HG03432 (cell line): Measurements from ENCODE around the gene NRAP.

Experiments
- ATAC-seq: cut with Tn5 transposase; IDR thresholded peaks from one replicate; pipeline ENCODE4 v1.9.1; 2021; ENCODE audit warnings: mild to moderate bottlenecking, moderate library complexity; ENCODE audit not compliant: unreplicated experiment

Gene NRAP, protein sequence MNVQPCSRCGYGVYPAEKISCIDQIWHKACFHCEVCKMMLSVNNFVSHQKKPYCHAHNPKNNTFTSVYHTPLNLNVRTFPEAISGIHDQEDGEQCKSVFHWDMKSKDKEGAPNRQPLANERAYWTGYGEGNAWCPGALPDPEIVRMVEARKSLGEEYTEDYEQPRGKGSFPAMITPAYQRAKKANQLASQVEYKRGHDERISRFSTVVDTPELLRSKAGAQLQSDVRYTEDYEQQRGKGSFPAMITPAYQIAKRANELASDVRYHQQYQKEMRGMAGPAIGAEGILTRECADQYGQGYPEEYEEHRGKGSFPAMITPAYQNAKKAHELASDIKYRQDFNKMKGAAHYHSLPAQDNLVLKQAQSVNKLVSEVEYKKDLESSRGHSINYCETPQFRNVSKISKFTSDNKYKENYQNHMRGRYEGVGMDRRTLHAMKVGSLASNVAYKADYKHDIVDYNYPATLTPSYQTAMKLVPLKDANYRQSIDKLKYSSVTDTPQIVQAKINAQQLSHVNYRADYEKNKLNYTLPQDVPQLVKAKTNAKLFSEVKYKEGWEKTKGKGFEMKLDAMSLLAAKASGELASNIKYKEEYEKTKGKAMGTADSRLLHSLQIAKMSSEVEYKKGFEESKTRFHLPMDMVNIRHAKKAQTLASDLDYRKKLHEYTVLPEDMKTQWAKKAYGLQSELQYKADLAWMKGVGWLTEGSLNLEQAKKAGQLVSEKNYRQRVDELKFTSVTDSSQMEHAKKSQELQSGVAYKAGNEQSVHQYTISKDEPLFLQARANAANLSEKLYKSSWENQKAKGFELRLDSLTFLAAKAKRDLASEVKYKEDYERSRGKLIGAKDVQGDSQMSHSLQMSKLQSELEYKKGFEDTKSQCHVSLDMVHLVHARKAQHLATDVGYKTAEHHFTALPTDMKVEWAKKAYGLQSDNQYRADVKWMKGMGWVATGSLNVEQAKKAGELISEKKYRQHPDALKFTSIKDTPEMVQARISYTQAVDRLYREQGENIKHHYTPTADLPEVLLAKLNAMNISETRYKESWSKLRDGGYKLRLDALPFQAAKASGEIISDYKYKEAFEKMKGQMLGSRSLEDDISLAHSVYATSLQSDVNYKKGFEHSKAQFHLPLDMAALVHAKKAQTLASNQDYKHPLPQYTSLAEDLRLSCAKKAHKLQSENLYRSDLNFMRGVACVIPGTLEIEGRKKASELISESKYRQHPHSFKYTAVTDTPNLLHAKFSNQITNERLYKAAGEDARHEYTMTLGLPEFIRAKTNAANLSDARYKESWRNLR (N-terminal part only)

GRCh38 chr10:113663908-113664307, at the start of gene NRAP:
NRAP (minus strand) TSS chr10:113664041; CDS start chr10:113663882, 159 bp downstream.
- ATAC-seq, result no peak

DNA sequence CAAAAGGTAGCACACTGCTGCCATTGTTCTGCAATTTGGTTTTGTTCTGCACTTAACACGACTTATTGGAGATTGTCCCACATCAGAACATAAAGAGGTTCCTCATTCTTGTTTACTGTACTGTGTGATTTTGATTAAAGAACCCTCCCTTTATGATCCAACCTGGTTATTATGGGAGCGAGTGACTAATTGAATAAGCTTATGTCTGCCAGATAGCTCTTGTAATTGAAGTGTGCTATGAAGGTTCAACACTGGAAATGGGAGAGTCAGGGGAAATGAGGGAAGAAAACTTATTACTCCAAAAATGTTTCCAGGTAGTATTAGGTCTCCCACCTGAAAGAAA, 49.8 kb upstream of the NRAP start:
- ATAC-seq, result no peak

DNA sequence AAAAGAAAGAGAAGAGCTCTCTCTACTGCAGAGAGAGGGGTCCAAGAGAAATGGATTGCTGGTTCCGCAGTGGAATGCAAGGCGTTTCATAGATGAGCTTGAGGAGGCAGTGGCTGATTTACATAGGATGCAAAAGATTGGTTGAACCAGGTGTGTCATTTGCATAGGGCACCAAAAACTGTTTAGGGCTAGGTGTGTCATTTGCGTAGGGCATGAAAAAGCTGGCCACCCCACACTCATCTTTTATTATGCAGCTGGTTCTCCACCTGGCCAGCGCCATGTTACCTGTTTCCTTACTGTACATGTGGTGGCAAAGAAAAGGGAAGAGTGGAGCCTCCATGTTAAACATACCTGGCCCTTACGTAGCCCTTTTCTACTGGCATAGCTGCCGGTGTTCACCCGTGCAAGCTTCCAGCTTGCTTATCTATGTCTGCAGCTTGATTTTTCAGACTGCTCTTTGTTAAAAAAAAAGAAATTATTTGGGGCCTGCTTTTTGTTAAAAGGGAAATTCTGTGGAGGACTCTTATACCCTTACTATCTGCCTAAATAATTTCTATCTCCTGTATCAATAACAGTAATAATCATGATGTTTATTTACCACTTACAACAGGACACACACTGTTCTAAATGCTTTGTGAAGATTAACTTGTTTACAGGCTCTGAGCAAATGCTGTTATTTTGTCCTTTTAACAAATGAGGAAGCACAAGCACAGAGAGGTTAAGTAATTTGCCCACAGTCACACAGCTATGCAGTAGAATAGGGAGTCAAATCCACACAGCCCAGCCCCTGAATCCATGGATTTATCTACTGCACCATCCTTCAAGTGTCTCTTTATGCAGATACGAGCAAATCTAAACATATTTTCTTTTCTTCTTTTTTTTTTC, 49.2 kb upstream of the NRAP start:
- ATAC-seq, result no peak

GRCh38 chr10:113712024-113712423, 48.2 kb upstream of the NRAP start:
- no peak for ATAC-seq

DNA sequence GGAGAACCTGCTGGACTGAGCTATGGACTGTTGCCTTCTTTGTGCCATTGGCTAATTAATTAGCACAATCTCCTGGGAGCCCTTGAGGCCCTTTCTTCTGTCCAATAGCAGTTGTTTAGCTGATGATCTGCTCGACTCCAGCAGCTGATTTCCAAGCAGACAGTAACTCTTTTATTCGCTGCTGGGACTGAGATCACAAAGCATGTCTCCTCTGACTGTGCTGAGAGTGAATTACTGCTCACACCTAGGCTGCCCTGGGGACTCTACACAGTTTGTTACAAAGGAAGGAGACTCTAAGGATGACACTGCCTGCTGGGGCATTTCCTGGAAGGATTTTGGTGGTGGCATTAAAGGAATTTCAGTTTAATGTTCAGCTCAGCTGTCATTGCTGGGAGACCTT, 47.3 kb upstream of the NRAP start:
- no peak for ATAC-seq

DNA sequence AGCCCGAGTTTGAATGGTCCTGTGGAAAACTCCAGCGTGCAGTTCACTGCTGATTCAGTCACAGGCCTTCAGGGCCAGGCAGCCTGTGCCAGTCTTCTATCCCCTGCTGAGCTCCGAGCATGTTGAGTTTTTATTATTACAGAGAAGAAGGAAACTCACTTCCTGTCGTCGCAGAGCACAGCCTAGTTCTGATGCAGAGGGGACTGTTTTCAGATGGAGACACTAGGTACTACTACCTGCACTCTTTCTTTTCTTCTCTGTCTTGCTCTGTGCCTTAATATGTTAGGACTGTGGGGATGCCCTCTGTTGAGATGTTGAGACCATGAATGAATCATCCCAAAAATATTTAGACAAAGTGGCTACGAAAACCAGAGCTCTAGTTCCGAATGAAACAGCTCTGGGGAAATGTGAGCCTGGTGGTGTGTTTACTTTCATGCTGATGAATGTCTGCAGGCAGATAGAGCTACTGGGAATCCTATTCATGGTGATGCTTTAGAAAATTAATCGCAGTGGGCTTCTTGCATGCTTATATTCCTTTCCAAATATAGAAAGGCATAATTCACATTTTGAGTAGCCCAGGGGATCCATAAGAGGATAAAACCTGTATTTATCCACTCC, 45.5 kb upstream of the NRAP start:
- ATAC-seq, result no peak

GRCh38 chr10:113708640-113709039, 44.8 kb upstream of the NRAP start:
- ATAC-seq, result no peak

DNA sequence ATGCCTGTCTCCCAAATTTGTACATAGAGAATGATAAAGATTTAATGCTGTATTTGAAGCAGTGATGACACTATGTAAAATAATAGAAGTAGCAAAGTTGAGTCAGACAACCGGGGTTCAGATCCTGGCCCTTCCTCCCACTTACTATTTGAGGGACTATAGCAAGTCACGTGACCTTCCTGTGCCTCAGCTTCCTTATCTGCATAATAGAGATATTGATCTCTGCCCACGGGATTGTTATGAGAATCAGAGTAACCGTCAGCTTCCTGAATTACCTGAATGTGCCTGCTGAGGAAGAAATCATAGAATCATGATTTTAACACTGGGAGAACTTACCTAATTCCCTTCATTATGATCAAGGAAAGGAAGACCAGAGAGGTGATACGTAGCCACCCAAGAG, 42.8 kb upstream of the NRAP start:
- no peak for ATAC-seq

- no peak for ATAC-seq
These were observed 41.5 kb upstream of the NRAP start for GRCh38 chr10:113705344-113705652.

GRCh38 chr10:113704637-113705343, 40.9 kb upstream of the NRAP start:
- no peak for ATAC-seq

DNA sequence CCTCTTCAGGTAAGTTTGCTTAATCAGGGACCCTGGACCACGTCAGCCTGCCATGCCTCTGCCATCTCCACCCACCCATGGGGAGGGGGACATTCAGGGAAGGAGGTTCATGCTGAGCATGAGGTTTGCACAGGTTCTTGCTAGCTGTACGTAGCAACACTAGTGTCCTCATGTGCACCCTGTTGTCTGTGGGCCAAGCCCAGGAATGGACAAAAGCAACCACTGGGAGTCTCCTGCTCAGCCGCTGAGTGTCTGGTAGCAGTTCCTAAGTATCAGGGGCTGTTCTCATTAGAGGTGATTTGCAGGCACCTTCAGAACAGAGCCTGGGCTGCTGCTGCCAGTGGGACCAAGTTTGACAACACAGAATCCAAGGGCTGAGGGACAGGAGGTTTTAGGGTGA, 33.8 kb upstream of the NRAP start:
- ATAC-seq, result no peak

DNA sequence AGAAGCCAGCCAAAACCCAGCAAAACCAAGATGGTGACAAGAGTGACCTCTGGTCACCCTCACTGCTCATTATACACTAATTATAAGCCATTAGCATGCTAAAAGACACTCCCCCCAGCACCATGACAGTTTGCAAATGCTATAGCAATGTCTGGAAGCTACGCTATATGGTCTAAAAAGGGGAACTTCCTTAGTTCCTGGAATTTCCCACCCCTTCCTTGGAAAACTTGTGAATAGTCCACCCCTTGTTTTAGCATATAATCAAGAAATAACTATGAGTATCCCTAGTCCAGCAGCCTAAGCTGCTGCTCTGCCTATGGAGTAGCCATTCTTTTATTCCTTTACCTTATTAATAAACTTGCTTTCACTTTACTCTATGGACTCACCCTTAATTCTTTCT, 31.9 kb upstream of the NRAP start:
- ATAC-seq, result no peak

- no peak for ATAC-seq
These were observed 29.5 kb upstream of the NRAP start for GRCh38 chr10:113693348-113693747.

- no peak for ATAC-seq
These were observed 28.4 kb upstream of the NRAP start for GRCh38 chr10:113692271-113692670.

DNA sequence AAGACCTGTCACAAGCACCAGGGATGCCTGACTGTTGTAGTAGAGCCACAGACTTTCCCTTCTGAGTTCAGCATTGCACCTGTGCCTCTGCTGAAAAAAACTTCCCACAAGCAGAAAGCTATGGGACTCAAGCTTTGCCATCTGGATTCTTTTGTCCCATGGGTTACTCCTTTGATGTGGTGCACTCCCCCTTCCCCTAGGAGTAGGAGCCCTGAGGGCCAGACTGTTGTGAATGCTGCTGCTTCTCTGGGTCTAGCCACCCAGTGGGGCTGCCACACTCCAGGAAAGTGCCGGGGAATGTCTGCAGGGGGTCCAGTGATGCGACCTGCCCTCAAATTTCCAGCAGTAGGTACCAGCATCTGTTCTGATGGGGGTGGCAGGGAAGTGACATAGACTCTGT, 27.5 kb upstream of the NRAP start:
- ATAC-seq, result no peak

DNA sequence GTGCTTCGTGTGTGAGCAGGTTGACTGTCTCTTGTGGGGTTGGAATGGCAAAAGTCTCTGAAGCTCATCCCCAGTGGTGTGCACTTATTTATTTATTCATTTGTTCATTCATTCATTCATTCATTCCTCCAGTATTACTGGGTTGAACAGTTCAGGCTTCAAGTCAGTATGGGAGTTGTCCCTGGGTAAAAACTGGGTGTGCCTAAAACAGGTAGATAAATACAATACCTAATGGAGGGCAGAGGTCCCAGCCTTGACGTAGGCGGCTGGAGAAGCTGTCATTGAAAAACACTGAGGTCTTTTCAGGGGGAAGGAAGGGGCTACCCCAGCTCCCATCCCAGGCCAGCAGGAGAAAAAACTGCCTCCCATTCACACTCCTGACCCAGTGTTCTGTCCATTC, 26.9 kb upstream of the NRAP start:
- no peak for ATAC-seq

DNA sequence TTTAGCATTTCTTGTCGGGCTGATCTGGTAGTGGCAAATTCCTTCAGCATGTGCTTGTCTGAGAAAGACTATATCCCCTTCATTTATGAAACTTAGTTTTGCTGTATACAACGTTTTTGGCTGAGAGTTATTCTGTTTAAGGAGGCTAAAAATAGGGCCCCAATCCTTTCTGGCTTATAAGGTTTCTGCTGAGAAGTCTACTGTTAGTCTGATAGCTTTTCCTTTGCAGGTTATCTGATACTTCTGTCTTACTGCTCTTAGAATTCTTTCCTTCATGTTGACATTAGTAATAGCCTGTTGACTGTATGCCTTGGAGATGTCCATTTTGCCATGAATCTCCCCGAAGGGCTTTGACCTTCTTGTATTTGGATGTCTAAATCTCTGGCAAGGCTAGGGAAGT, 25.7 kb upstream of the NRAP start:
- ATAC-seq, result no peak

GRCh38 chr10:113689057-113689456, 25.2 kb upstream of the NRAP start:
- no peak for ATAC-seq

- ATAC-seq, result no peak
These were observed 23.2 kb upstream of the NRAP start for GRCh38 chr10:113687037-113687436.

- no peak for ATAC-seq
These were observed 22.2 kb upstream of the NRAP start for GRCh38 chr10:113686028-113686427.
